Activated T-helper 1 cell treated with anti-CD3 and anti-CD28 coated beads, Interleukin-12 subunit alpha, Interleukin-12 subunit beta, Interleukin-2, Interleukin-4 antibody, amounts not matched to agents 30 ng/mL and 10 ng/mL and 1 ng/mL, durations not matched to agents 14 hours and 24 hours and 36 hours (primary cell): Measurements from ENCODE around the gene C10orf62. TPM values are rescaled to one million over a fixed set of nuclear protein-coding genes. Genes with fewer than 3 reads are reported as not detected.
"Not testable (repeated sequence)": the region's sequence is repeated elsewhere in the genome, so short reads cannot be mapped to it uniquely, and the experiment has no call there.

Experiments
- DNase-seq: peaks from one replicate; pipeline ENCODE4 v3.0.0; 2021; ENCODE audit warnings: low spot score
- H3K27ac Mint-ChIP-seq: one replicate; pipeline ENCODE4 v1.8.0; 2021; ENCODE audit warnings: mild to moderate bottlenecking, mixed read lengths
- H3K27me3 Mint-ChIP-seq: one replicate; pipeline ENCODE4 v1.8.0; 2022; ENCODE audit warnings: mild to moderate bottlenecking, moderate library complexity, mixed read lengths; ENCODE audit not compliant: insufficient read depth
- H3K36me3 Mint-ChIP-seq: one replicate; pipeline ENCODE4 v1.8.0; 2021; ENCODE audit warnings: low read depth, mixed read lengths
- H3K4me1 Mint-ChIP-seq: one replicate; pipeline ENCODE4 v1.8.0; 2021; ENCODE audit warnings: low read depth, mixed read lengths
- H3K4me3 Mint-ChIP-seq: one replicate; pipeline ENCODE4 v1.8.0; 2021; ENCODE audit warnings: mild to moderate bottlenecking, moderate library complexity, mixed read lengths
- H3K9me3 Mint-ChIP-seq: one replicate; pipeline ENCODE4 v1.8.0; 2021; ENCODE audit warnings: mixed read lengths
- intact Hi-C: fragments of 100-400 bp; cut with micrococcal nuclease; formaldehyde crosslinking; loops from one replicate; pipeline ENCODE4 v1.15.1; 2024
- total RNA-seq: library from RNA; stranded (reverse); gene quantifications from 2 replicates; pipeline ENCODE4 v1.2.3, GENCODE V29; 2022

C10orf62 gene
- total RNA-seq, 1 donor from 2014 or later: not detected

DNA sequence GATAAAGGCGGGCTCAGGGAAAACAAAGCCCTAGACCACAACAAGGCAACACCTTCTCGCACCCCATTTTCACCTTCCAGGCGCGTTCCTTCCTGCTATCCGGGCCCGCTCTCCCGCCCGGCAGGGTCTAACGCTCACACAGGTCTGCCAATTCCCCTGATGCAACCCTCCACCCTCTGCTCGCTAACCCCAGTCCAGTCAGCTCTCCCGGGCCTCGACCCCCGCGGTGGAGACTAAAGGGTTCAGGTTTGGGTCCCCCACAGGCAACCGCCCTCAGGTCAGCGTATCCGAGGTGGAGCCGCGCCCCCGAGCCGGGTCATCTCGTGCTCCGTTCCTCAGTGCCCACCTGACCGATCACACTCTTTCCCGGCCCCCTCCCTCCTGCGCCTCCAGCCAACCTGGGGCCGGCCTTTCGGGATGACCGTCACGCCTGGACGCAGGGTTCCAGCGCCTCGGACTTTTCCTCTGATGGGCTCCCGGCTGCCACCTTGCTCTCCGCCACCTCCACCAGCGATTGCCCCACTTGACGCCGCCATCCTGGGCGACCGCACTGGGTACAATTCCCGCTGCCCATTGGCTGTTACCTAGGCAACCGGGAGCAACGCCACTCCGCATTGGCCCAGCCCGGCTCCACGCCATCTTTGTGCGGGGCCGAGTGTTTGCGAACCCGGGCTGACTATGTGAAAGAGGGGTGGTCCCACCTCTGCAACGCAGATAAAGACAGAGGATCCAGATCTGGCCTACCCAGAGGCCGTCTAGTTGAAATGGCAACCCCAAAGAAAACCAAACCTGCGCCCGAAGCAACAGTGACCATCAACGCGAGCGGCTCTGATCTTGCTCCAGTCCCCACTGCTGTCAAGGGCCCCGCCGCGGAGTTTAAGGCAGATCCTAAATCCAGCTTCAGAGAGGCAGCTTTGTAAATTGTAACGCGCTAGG is 43.7 kb downstream of the C10orf62 start, which contains the start of gene MORN4:
Gene MORN4, minus strand, starts transcription at position 552 of the 936 bp plus-strand sequence. CDS start 13,847 bp downstream, outside the sequence.
- Mint-ChIP-seq H3K27me3 (peaks cover 2% of the 10 kb centered on the region), H3K4me3 (peak within 1 kb of the TSS; percentile 96), H3K36me3 (peaks cover 2% of the 10 kb centered on the region), H3K4me1 (peaks cover 19% of the 10 kb centered on the region), H3K27ac (peak within 1 kb of the TSS; percentile 89), H3K9me3 (no peaks in the 10 kb centered on the region)
- intact Hi-C loops: loop anchor here (1.0 to 2.0 kb wide), 7 partner anchors 8 to 299 kb away; partner anchors contain the start of genes AVPI1, FRAT2, MMS19 and UBTD1
- peak; percentile 89 for DNase-seq

DNA sequence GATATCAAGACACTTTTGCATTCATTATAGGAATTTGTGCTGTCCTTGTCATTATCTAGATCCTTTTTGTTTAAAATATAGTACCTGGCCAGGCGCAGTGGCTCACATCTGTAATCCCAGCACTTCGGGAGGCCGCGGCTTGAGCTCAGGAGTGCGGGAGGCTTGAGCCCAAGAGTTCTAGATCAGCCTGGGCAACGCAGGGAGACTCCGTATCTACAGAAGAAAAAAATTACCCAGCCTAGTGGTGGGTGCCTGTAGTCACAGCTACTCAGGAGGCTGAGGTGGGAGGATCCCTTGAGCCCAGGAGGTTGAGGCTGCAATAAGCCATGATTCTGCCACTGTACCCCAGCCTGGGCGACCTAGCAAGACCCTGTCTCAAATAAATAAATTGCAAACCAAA is 44.4 kb downstream of the C10orf62 start:
- peaks cover 19% of the 10 kb centered on the region for H3K4me1 Mint-ChIP-seq
- H3K27ac Mint-ChIP-seq: peak overlapping the region; percentile 89
- intact Hi-C loops: loop anchor here (1.0 to 2.0 kb wide), 7 partner anchors 7 to 300 kb away; partner anchors contain the start of genes AVPI1, FRAT2, MMS19 and UBTD1
- H3K4me3 Mint-ChIP-seq: peak overlapping the region; percentile 96
- H3K9me3 Mint-ChIP-seq: no peaks in the 10 kb centered on the region
- DNase-seq: no peak
- H3K27me3 Mint-ChIP-seq: peaks cover 3% of the 10 kb centered on the region
- peaks cover 2% of the 10 kb centered on the region for H3K36me3 Mint-ChIP-seq

DNA sequence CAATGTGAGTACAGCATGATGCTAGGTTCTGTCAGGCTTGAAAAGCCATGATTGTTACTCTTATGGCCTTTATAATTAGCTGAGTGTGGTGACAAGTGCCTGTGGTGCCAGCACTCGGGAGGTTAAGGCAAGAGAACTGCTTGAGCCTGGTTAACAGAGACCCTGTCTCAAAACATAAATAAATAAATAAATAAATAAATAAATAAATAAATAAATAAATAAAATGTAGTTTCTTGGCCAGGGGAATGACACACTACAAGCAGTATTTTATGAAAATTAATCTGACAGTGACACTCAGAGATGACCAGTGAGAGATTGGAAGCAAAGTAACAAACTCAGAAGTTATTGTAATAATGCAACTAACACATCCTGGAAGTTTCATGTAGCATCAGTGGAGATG is 46.1 kb downstream of the C10orf62 start:
- intact Hi-C loops: no loop called here
- peaks cover 24% of the 10 kb centered on the region for H3K4me1 Mint-ChIP-seq
- DNase-seq: no peak
- H3K36me3 Mint-ChIP-seq: peaks cover 2% of the 10 kb centered on the region
- peaks cover 3% of the 10 kb centered on the region for H3K27me3 Mint-ChIP-seq
- no peak overlapping the region for H3K27ac Mint-ChIP-seq
- no peak overlapping the region for H3K4me3 Mint-ChIP-seq
- H3K9me3 Mint-ChIP-seq: no peaks in the 10 kb centered on the region

DNA sequence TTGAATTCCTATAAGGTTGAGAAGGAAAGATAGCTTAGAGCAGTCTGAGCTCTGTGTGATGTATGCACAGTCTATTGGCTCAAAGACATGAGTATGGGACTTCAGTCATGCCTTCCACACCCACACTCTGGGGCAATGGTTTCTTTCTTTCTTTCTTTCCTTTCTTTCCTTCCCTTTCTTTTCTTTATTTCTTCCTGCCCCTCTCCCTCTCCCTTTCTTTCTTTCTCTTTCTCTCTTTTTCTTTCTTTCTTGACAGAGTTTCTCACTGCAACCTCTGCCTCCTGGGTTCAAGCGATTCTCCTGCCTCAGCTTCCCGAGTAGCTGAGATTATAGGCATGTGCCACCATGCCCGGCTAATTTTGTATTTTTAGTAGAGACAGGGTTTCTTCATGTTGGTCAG is 49.6 kb downstream of the C10orf62 start:
- DNase-seq, H3K4me3 Mint-ChIP-seq, H3K27me3 Mint-ChIP-seq, H3K27ac Mint-ChIP-seq, intact Hi-C loops, H3K36me3 Mint-ChIP-seq, H3K9me3 Mint-ChIP-seq: not testable (repeated sequence)
- peaks cover 23% of the 10 kb centered on the region for H3K4me1 Mint-ChIP-seq

DNA sequence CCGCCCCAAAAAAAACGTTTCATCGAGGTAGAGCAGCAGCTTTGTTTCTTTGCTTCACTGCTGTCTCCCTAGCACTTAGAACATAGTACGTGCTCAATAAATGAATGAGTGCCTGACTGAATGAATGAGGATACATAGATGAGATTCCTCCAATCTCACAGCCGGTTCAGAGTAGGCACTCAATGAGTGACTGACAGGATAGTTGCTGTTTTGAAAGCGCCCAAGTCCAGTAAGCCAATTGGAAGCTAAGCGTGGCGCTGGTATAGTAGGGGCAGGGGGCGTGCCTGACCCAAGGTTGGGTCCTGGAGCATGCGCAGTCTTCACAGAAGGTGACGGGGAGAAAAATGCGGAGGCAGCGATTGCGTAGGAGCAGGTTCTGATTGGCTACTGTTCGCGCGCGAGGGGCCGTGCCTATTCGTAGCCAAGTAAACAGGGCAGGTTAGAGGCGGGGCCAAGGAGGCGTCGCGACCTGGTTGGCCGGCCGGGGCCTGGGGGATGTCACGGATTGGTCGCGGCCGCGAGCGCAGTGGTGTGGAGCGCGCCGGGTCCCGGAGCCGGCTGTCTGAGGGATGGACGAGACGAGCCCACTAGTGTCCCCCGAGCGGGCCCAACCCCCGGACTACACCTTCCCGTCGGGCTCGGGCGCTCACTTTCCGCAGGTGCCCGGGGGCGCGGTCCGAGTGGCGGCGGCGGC is 50.8 kb downstream of the C10orf62 start, which contains the start of gene PI4K2A:
Gene PI4K2A, plus strand, starts transcription at position 498 of the 694 bp plus-strand sequence. Its CDS starts 72 bp downstream, at position 570.
- DNase-seq: peak; percentile 99
- Mint-ChIP-seq H3K9me3 (no peaks in the 10 kb centered on the region), H3K4me3 (peak within 1 kb of the TSS; percentile 96), H3K36me3 (peaks cover 11% of the 10 kb centered on the region), H3K27me3 (peaks cover 1% of the 10 kb centered on the region), H3K4me1 (peaks cover 23% of the 10 kb centered on the region), H3K27ac (peak within 1 kb of the TSS; percentile 86)
- intact Hi-C loops: loop anchor here (1.0 to 5.0 kb wide), 13 partner anchors 9 to 1980 kb away; partner anchors contain the start of genes ARHGAP19, AVPI1, EXOSC1 and FRAT1

Other genes with a start within 250 kb of the C10orf62 start
- gene RRP12, start 188.4 kb upstream of the C10orf62 start, total RNA-seq: 99.9 and 104 TPM in 2 replicates
- gene PGAM1, start 163.5 kb upstream of the C10orf62 start, total RNA-seq: 967 and 979 TPM in 2 replicates
- 55.3 and 57.1 TPM in 2 replicates for gene EXOSC1, start 143.7 kb upstream of the C10orf62 start, total RNA-seq
- 48.3 and 48.8 TPM in 2 replicates for gene ZDHHC16, start 143.5 kb upstream of the C10orf62 start, total RNA-seq
- 91.8 and 93.2 TPM in 2 replicates for gene MMS19, start 91.3 kb upstream of the C10orf62 start, total RNA-seq
- 1.7 and 1.8 TPM in 2 replicates for gene UBTD1, start 90.8 kb upstream of the C10orf62 start, total RNA-seq
- not detected in 2 replicates for gene ANKRD2, start 16.9 kb upstream of the C10orf62 start, total RNA-seq
- gene HOGA1, start 5.3 kb upstream of the C10orf62 start, total RNA-seq: not detected in 2 replicates
- 1.9 TPM in 2 replicates for gene MORN4, start 43.8 kb downstream of the C10orf62 start, total RNA-seq
- 19.3 and 19.7 TPM in 2 replicates for gene PI4K2A, start 51.0 kb downstream of the C10orf62 start, total RNA-seq
- 0.66 and 0.93 TPM in 2 replicates for gene AVPI1, start 97.5 kb downstream of the C10orf62 start, total RNA-seq
- 3.0 and 3.4 TPM in 2 replicates for gene MARVELD1, start 124.0 kb downstream of the C10orf62 start, total RNA-seq
- 41.7 and 42.5 TPM in 2 replicates for gene ZFYVE27, start 147.4 kb downstream of the C10orf62 start, total RNA-seq
- not detected in 2 replicates for gene SFRP5, start 182.3 kb downstream of the C10orf62 start, total RNA-seq